Ovary (tissue), 9 donors: ENCODE results near the gene ADAMTS17. TPM values are rescaled to one million over a fixed set of nuclear protein-coding genes. Genes with fewer than 3 reads are reported as not detected.

ENCODE experiments used
- DNase-seq, 5 donors: peaks; one replicate each; pipeline ENCODE4 v3.0.0-alpha.2; 2019 to 2020
- H3K27ac ChIP-seq, 2 donors: fragments of 200-600 bp; one replicate each; pipeline versions ENCODE4 v1.5.1 to v1.8.0; 2019 to 2022
- H3K27me3 ChIP-seq: fragments of 200-600 bp; one replicate; pipeline ENCODE4 v1.8.0; 2022
- H3K36me3 ChIP-seq: fragments of 200-600 bp; sonication (generic); one replicate; pipeline ENCODE4 v1.5.1; 2019
- H3K4me1 ChIP-seq: one replicate; pipeline ENCODE4 v1.8.1; 2013; ENCODE audit warnings: mild to moderate bottlenecking, moderate library complexity; ENCODE audit not compliant: insufficient read depth
- H3K4me3 ChIP-seq: fragments of 200-600 bp; sonication (generic); one replicate; pipeline ENCODE4 v1.5.1; 2017
- H3K9me3 ChIP-seq, 2 donors: fragments of 200-600 bp in 1 of 2; sonication (generic) in 1 of 2; one replicate each; pipeline versions ENCODE4 v1.5.1 to v1.8.1; 2013 to 2019; ENCODE audit warnings: mild to moderate bottlenecking in 1 of 2, moderate library complexity in 1 of 2
- EP300 ChIP-seq: sonication (generic); formaldehyde crosslinking; IDR thresholded peaks from one replicate; pipeline ENCODE4 v1.6.1; 2017; ENCODE audit warnings: antibody characterized with exemption
- POLR2A ChIP-seq: fragments of 450-650 bp; IDR thresholded peaks from one replicate; pipeline ENCODE4 v1.6.1; 2017; ENCODE audit warnings: antibody characterized with exemption, mild to moderate bottlenecking, moderate library complexity
- WGBS, 3 donors: extraction: QIAGEN DNeasy Blood & Tissue Kit in 1 of 3; methylation state at CpG; one replicate each; pipeline versions ENCODE4 v1.1.5 to v1.1.7; 2013 to 2017; 5-methylcytosine and 5-hydroxymethylcytosine counted together
- intact Hi-C, 4 donors: fragments of 100-400 bp; cut with DNase I; formaldehyde crosslinking; loops; one replicate each; pipeline versions ENCODE4 v1.11.0 to v1.15.1; 2022 to 2023
- polyA plus RNA-seq, 2 donors: library from polyadenylated mRNA; stranded (reverse); fragments of 200-250 nt in 1 of 2; fragments of 350-450 nt in 1 of 2; fragmentation: Illumina TruSeq in 1 of 2; extraction: RNeasy Lipid Tissue Mini Kit (QIAGEN cat#74804) in 1 of 2; gene quantifications; one replicate each; pipeline ENCODE4 v1.2.3, GENCODE V29; 2013 to 2014
- total RNA-seq, 7 donors: library from RNA; depleted of rRNA in 2 of 7; stranded (reverse); fragments of >200 nt in 2 of 7; fragmentation: NEBNext Ultra II Directional in 3 of 7; extraction: Animal tissue kit (Norgen Biotek cat#: 25700) in 3 of 7; gene quantifications; one replicate each; pipeline versions ENCODE4 v1.1.0 to v1.2.4, GENCODE V29; 2016 to 2023
- TF ChIP-seq, protein P1 (sequence below), 3 donors: fragments of 450-650 bp in 2 of 3; fragments of 200-600 bp in 1 of 3; IDR thresholded peaks; one replicate each; pipeline versions ENCODE4 v1.5.1 to v1.8.0; 2016 to 2022; ENCODE audit warnings: antibody characterized with exemption in 3 of 3, mild to moderate bottlenecking in 1 of 3
- donor health status: DM: no; HTN: no; CAD: no; lungs with moderate emphysema.
- donor health status: DM: no; HTN: no; CAD: no.
- donor health status: Bipolar disorder and iron deficiency.
- donor health status: DM: yes; HTN: yes; CAD: no.
- donor health status: DM: no; HTN: no; CAD: no.
- donor health status: DM: yes; HTN: yes; CAD: no.

ADAMTS17 gene
- total and polyA plus RNA-seq, 9 donors = 1.3 to 11.3 (median 5.9) TPM

DNA sequence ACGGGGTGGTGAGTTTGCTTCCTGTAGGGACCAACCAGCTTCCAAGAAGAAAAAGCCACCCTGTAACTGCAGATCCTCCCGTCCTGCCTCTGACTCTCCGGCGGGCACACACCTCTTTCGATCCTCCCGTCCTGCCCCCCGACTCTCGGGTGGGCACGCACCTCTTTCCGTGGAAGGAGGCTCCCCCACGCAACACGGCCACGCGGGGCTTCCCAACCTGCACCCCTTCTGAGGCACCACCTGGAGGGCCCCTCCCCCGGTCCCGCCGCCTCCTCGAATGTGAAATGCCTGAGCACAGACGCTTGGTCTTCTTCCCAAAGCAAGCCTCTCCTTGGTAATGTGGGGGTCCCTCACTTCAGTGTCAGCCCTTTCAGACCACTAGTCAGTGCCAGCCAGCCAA, 7.3 kb downstream of the ADAMTS17 start:
- no peaks in the 10 kb centered on the region for H3K36me3 ChIP-seq
- 92 to 94% (median 94%) methylated on average over 19 of the region's 19 CpGs for WGBS, 3 donors
- H3K4me1 ChIP-seq = no peaks in the 10 kb centered on the region
- H3K9me3 ChIP-seq = no peaks in the 10 kb centered on the region
- H3K27me3 ChIP-seq = no peaks in the 10 kb centered on the region
- intact Hi-C loops = loop anchor here in 2 of 4 donors (5.0 to 10.0 kb wide), 2 partner anchors 202 to 380 kb away; no protein-coding TSS in a partner anchor
- H3K4me3 ChIP-seq = no peak overlapping the region
- H3K27ac ChIP-seq = no peak overlapping the region
- DNase-seq = no peak
- TF ChIP-seq POLR2A (no peak), EP300 (no peak)
- TF ChIP-seq, protein P1, sequence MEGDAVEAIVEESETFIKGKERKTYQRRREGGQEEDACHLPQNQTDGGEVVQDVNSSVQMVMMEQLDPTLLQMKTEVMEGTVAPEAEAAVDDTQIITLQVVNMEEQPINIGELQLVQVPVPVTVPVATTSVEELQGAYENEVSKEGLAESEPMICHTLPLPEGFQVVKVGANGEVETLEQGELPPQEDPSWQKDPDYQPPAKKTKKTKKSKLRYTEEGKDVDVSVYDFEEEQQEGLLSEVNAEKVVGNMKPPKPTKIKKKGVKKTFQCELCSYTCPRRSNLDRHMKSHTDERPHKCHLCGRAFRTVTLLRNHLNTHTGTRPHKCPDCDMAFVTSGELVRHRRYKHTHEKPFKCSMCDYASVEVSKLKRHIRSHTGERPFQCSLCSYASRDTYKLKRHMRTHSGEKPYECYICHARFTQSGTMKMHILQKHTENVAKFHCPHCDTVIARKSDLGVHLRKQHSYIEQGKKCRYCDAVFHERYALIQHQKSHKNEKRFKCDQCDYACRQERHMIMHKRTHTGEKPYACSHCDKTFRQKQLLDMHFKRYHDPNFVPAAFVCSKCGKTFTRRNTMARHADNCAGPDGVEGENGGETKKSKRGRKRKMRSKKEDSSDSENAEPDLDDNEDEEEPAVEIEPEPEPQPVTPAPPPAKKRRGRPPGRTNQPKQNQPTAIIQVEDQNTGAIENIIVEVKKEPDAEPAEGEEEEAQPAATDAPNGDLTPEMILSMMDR (IDR thresholded peaks at IDR 0.05) = no peak

DNA sequence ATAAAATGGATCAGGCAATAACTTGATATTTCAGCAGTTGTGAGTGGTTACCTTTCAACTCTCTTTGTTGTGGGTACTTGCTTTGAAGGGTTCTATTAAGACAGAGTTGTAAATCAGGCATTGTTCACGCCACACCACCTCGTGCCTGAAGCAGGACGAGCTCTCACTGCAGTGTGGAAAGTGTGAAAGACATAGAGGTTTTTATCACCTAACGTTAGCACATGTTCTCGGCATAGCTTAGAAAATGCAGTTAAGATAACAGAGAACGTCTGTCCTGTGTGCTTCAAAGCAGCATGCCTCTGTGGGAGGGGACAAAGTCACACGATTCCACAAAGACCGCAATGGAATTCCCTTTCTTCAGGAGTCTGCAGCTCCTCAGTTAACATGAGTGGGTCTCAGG, 7.8 kb downstream of the ADAMTS17 start:
- Histone ChIP-seq H3K9me3 (no peaks in the 10 kb centered on the region), H3K27me3 (no peaks in the 10 kb centered on the region), H3K4me1 (no peaks in the 10 kb centered on the region), H3K4me3 (no peak overlapping the region), H3K36me3 (no peaks in the 10 kb centered on the region), H3K27ac (no peak overlapping the region)
- 75 to 78% (median 76%) methylated on average over 8 of the region's 8 CpGs for WGBS, 3 donors
- intact Hi-C loops = loop anchor here in 2 of 4 donors (5.0 to 10.0 kb wide), 2 partner anchors 202 to 379 kb away; no protein-coding TSS in a partner anchor
- no peak for TF ChIP-seq POLR2A
- no peak for DNase-seq

GRCh38 chr15:100333236-100333635, 8.5 kb downstream of the ADAMTS17 start:
- H3K36me3 ChIP-seq = no peaks in the 10 kb centered on the region
- no peak for DNase-seq
- no peak overlapping the region for H3K4me3 ChIP-seq
- H3K27ac ChIP-seq = no peak overlapping the region
- intact Hi-C loops = loop anchor here in 2 of 4 donors (5.0 to 10.0 kb wide), 2 partner anchors 201 to 378 kb away; no protein-coding TSS in a partner anchor
- H3K9me3 ChIP-seq = no peaks in the 10 kb centered on the region
- no peaks in the 10 kb centered on the region for H3K4me1 ChIP-seq
- H3K27me3 ChIP-seq = no peaks in the 10 kb centered on the region
- TF ChIP-seq, protein P1 (IDR thresholded peaks at IDR 0.05) = no peak
- TF ChIP-seq POLR2A = no peak
- TF ChIP-seq EP300 = no peak
- WGBS, 3 donors = 85 to 92% (median 90%) methylated on average over 7 of the region's 7 CpGs

DNA sequence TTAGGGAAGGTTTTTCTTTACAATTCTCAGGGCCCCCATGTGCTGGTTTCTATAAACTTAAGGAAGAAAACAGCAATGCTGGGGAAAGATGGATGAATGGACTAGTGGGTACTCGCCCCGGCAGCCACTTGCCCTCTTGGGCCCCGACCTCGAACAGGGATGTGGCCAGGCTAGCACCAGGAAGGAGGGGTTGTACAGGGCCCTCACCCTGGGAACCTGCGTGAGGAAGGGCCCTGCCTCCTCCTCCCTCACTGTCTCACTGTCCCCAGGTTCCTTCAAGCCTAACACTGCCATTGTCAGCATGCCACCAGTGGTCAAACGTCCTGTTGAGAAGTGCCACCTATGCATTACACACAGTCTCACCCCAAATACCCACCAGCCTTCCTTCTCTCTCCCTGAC, 9.1 kb downstream of the ADAMTS17 start:
- intact Hi-C loops = loop anchor here in 2 of 4 donors (5.0 to 10.0 kb wide), 2 partner anchors 200 to 378 kb away; no protein-coding TSS in a partner anchor
- Histone ChIP-seq H3K36me3 (no peaks in the 10 kb centered on the region), H3K9me3 (no peaks in the 10 kb centered on the region), H3K4me1 (no peaks in the 10 kb centered on the region), H3K4me3 (no peak overlapping the region), H3K27ac (no peak overlapping the region), H3K27me3 (no peaks in the 10 kb centered on the region)
- 82 to 91% (median 89%) methylated on average over 6 of the region's 6 CpGs for WGBS, 3 donors
- no peak for DNase-seq
- TF ChIP-seq, protein P1 (IDR thresholded peaks at IDR 0.05) = no peak
- TF ChIP-seq EP300 (no peak), POLR2A (no peak)

DNA sequence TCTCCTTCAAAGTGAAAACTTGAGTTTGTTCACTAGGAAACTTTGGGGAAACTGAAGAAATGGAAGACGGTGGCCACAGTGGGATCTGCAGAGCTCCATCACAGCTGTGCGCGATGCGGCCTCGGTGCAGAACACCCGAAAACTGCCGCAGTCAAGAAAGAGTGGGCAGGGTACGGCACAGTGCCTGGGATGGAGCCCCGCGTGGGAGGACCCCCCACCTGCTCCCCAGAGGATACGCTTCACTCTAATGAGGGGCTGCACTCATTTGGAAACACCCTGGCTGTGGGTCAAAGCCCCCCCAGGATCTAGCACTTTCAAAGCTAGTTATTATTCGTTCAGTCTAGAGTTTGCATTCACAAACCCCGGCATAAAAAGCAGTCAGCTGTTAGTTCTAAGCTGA, 9.5 kb downstream of the ADAMTS17 start:
- Histone ChIP-seq H3K36me3 (no peaks in the 10 kb centered on the region), H3K9me3 (no peaks in the 10 kb centered on the region), H3K27me3 (no peaks in the 10 kb centered on the region), H3K27ac (no peak overlapping the region), H3K4me1 (no peaks in the 10 kb centered on the region), H3K4me3 (no peak overlapping the region)
- intact Hi-C loops = loop anchor here in 2 of 4 donors (5.0 to 10.0 kb wide), 2 partner anchors 200 to 377 kb away; no protein-coding TSS in a partner anchor
- no peak for DNase-seq
- 87 to 88% (median 87%) methylated on average over 13 of the region's 13 CpGs for WGBS, 3 donors
- TF ChIP-seq EP300 = no peak
- TF ChIP-seq POLR2A = no peak
- TF ChIP-seq, protein P1 (IDR thresholded peaks at IDR 0.05) = no peak
